ENCODE results near the gene RIN2.

The RIN2 gene

GRCh38 chr20:19756761-19757486 lies 1.1 kb upstream of the RIN2 start:
- H3K4me3 ChIP-seq (ENCODE audit: low read length), result peak overlapping the region; percentile 92
- no peak for DNase-seq (ENCODE audit: low read depth)
- no peak for TF ChIP-seq CTCF (conservative IDR thresholded peaks at IDR 0.05; ENCODE audit: low read length)

- H3K4me3 ChIP-seq (ENCODE audit: low read length), result peak overlapping the region; percentile 92
- TF ChIP-seq CTCF (conservative IDR thresholded peaks at IDR 0.05; ENCODE audit: low read length), result no peak
- DNase-seq (ENCODE audit: low read depth), result peak; percentile 91
Measured at GRCh38 chr20:19757487-19758132, 448 bp upstream of the RIN2 start.

- DNase-seq (ENCODE audit: low read depth), result peak; percentile 50
- peak overlapping the region; percentile 92 for H3K4me3 ChIP-seq (ENCODE audit: low read length)
- no peak for TF ChIP-seq CTCF (conservative IDR thresholded peaks at IDR 0.05; ENCODE audit: low read length)
Measured at GRCh38 chr20:19758501-19759331, 658 bp downstream of the RIN2 start.

- DNase-seq (ENCODE audit: low read depth), result no peak
- H3K4me3 ChIP-seq (ENCODE audit: low read length), result no peak overlapping the region
- TF ChIP-seq CTCF (conservative IDR thresholded peaks at IDR 0.05; ENCODE audit: low read length), result no peak
Measured at GRCh38 chr20:19760371-19760721, 2.3 kb downstream of the RIN2 start.

- DNase-seq (ENCODE audit: low read depth), result no peak
- TF ChIP-seq CTCF (conservative IDR thresholded peaks at IDR 0.05; ENCODE audit: low read length), result no peak
Measured at GRCh38 chr20:19761326-19761725, 3.3 kb downstream of the RIN2 start.

GRCh38 chr20:19761841-19762240 lies 3.8 kb downstream of the RIN2 start:
- no peak for DNase-seq (ENCODE audit: low read depth)
- no peak overlapping the region for H3K4me3 ChIP-seq (ENCODE audit: low read length)
- no peak for TF ChIP-seq CTCF (conservative IDR thresholded peaks at IDR 0.05; ENCODE audit: low read length)

More at GRCh38 chr20:19761326-19761725, 3.3 kb downstream of the RIN2 start:
- H3K4me3 ChIP-seq (ENCODE audit: low read length), result no peak overlapping the region
